Measurements from ENCODE around the gene JADE1.

Gene JADE1

GRCh38 chr4:128840711-128841318 lies 31.3 kb downstream of the JADE1 start:
- in situ Hi-C loops (cut with MboI; ENCODE audit: low sequenced_read_pairs, unreplicated experiment): no loop called here
- no peak for TF ChIP-seq CTCF (IDR thresholded peaks at IDR 0.05; ENCODE audit: borderline replicate concordance, control extremely low read depth, extremely low read depth, insufficient read depth, missing control alignments)

GRCh38 chr4:128841402-128841801 lies 31.9 kb downstream of the JADE1 start:
- no peak for TF ChIP-seq CTCF (IDR thresholded peaks at IDR 0.05; ENCODE audit: borderline replicate concordance, control extremely low read depth, extremely low read depth, insufficient read depth, missing control alignments)
- in situ Hi-C loops (cut with MboI; ENCODE audit: low sequenced_read_pairs, unreplicated experiment): no loop called here
- no peak for DNase-seq (ENCODE audit: low spot score)

More at GRCh38 chr4:128840711-128841318, 31.3 kb downstream of the JADE1 start:
- no peak for DNase-seq (ENCODE audit: low spot score)

GRCh38 chr4:128844931-128845330 lies 35.4 kb downstream of the JADE1 start:
- TF ChIP-seq CTCF (IDR thresholded peaks at IDR 0.05; ENCODE audit: borderline replicate concordance, control extremely low read depth, extremely low read depth, insufficient read depth, missing control alignments): no peak
- in situ Hi-C loops (cut with MboI; ENCODE audit: low sequenced_read_pairs, unreplicated experiment): no loop called here

GRCh38 chr4:128846063-128846462 lies 36.6 kb downstream of the JADE1 start:
- in situ Hi-C loops (cut with MboI; ENCODE audit: low sequenced_read_pairs, unreplicated experiment): no loop called here

More at GRCh38 chr4:128844931-128845330, 35.4 kb downstream of the JADE1 start:
- no peak for DNase-seq (ENCODE audit: low spot score)

GRCh38 chr4:128847082-128847724 lies 37.7 kb downstream of the JADE1 start:
- no peak for DNase-seq (ENCODE audit: low spot score)
- in situ Hi-C loops (cut with MboI; ENCODE audit: low sequenced_read_pairs, unreplicated experiment): no loop called here
- TF ChIP-seq CTCF (IDR thresholded peaks at IDR 0.05; ENCODE audit: borderline replicate concordance, control extremely low read depth, extremely low read depth, insufficient read depth, missing control alignments): no peak

More at GRCh38 chr4:128846063-128846462, 36.6 kb downstream of the JADE1 start:
- no peak for TF ChIP-seq CTCF (IDR thresholded peaks at IDR 0.05; ENCODE audit: borderline replicate concordance, control extremely low read depth, extremely low read depth, insufficient read depth, missing control alignments)
- DNase-seq (ENCODE audit: low spot score): no peak

- in situ Hi-C loops (cut with MboI; ENCODE audit: low sequenced_read_pairs, unreplicated experiment): no loop called here
- DNase-seq (ENCODE audit: low spot score): no peak
- TF ChIP-seq CTCF (IDR thresholded peaks at IDR 0.05; ENCODE audit: borderline replicate concordance, control extremely low read depth, extremely low read depth, insufficient read depth, missing control alignments): no peak
These were observed 39.0 kb downstream of the JADE1 start for GRCh38 chr4:128848461-128848860.
